Type B pancreatic cell (in vitro differentiated cells): ENCODE results near the gene CCDC69. TPM values are rescaled to one million over a fixed set of nuclear protein-coding genes. Genes with fewer than 3 reads are reported as not detected.

ENCODE experiments used
- DNase-seq: peaks from one replicate; pipeline ENCODE4 v3.0.0; 2021; ENCODE audit warnings: mixed read lengths; ENCODE audit not compliant: unreplicated experiment; ENCODE audit errors: extremely low spot score
- H3K27ac Mint-ChIP-seq: 2 replicates; pipeline ENCODE4 v1.8.0; 2021; ENCODE audit warnings: mild to moderate bottlenecking, mixed read lengths
- H3K27me3 Mint-ChIP-seq: 2 replicates; pipeline ENCODE4 v1.8.0; 2021; ENCODE audit warnings: mixed read lengths
- H3K36me3 Mint-ChIP-seq: 2 replicates; pipeline ENCODE4 v1.8.0; 2021; ENCODE audit warnings: mixed read lengths
- H3K4me1 Mint-ChIP-seq: one replicate; pipeline ENCODE4 v1.8.0; 2021; ENCODE audit warnings: mixed read lengths; ENCODE audit not compliant: unreplicated experiment
- H3K4me3 Mint-ChIP-seq: 2 replicates; pipeline ENCODE4 v1.8.0; 2021; ENCODE audit warnings: mild to moderate bottlenecking, mixed read lengths
- H3K9me3 Mint-ChIP-seq: 2 replicates; pipeline ENCODE4 v1.8.0; 2021; ENCODE audit warnings: mixed read lengths
- CTCF ChIP-seq: fragments of 200-600 bp; sonication (generic); conservative IDR thresholded peaks from 2 replicates; pipeline ENCODE4 v1.5.0; 2021; ENCODE audit warnings: antibody characterized with exemption, mild to moderate bottlenecking
- total RNA-seq: library from RNA; stranded (reverse); gene quantifications from 2 replicates; pipeline ENCODE4 v1.2.1, GENCODE V29; 2021; ENCODE audit warnings: low replicate concordance

The CCDC69 gene
- total RNA-seq, 1 donor from 2014 or later: 11.2 TPM

GRCh38 chr5:151186052-151186451 is 37.8 kb downstream of the CCDC69 start:
- Mint-ChIP-seq H3K9me3 (peaks cover 14% of the 10 kb centered on the region), H3K36me3 (no peaks in the 10 kb centered on the region), H3K4me1 (peaks cover 16% of the 10 kb centered on the region), H3K27me3 (no peaks in the 10 kb centered on the region), H3K4me3 (no peak overlapping the region), H3K27ac (no peak overlapping the region)
- no peak for DNase-seq
- TF ChIP-seq CTCF: no peak

DNA sequence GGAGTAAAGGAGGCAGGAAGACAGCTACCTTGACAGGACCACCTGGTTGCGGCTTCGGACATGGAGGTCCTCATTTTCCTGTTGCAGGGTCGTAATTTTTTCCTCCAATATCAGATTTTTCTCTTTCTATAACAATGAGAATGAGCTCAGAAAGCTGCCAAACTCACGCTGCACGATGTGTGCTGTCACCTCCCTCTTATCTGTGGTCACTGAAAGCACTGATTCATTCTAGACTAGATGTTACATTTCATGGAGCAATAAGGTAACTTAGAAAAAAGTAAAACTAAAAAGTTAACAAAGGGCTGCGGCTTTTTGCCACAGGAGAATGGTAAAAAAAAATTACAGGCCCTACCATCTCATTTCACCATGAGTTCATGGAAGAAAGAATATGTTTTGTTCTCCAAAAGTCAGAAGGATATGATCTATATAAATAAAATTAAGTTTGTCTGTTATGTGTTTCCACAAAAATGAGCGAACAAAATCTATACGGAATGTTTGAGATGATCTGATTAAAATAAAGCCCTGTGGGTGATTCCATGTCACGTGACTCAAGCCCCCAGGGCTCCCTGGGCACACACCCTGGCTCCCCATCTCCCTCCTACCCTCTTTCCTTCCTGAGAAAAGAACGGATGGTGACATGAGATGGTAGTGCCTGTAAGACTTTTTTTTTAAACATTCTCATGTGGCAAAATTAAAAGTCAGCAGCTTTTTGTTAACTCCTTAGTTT is 39.4 kb downstream of the CCDC69 start:
- H3K4me3 Mint-ChIP-seq: no peak overlapping the region
- no peak overlapping the region for H3K27ac Mint-ChIP-seq
- peaks cover 16% of the 10 kb centered on the region for H3K4me1 Mint-ChIP-seq
- no peaks in the 10 kb centered on the region for H3K36me3 Mint-ChIP-seq
- H3K9me3 Mint-ChIP-seq: peaks cover 8% of the 10 kb centered on the region
- H3K27me3 Mint-ChIP-seq: no peaks in the 10 kb centered on the region
- no peak for TF ChIP-seq CTCF
- no peak for DNase-seq

GRCh38 chr5:151183456-151184245 is 40.2 kb downstream of the CCDC69 start:
- TF ChIP-seq CTCF: no peak
- no peaks in the 10 kb centered on the region for H3K9me3 Mint-ChIP-seq
- H3K27ac Mint-ChIP-seq: no peak overlapping the region
- peaks cover 16% of the 10 kb centered on the region for H3K4me1 Mint-ChIP-seq
- H3K36me3 Mint-ChIP-seq: no peaks in the 10 kb centered on the region
- H3K27me3 Mint-ChIP-seq: no peaks in the 10 kb centered on the region
- no peak overlapping the region for H3K4me3 Mint-ChIP-seq
- DNase-seq: no peak

- Mint-ChIP-seq H3K27ac (no peak overlapping the region), H3K4me3 (no peak overlapping the region), H3K4me1 (peaks cover 16% of the 10 kb centered on the region), H3K9me3 (no peaks in the 10 kb centered on the region), H3K27me3 (no peaks in the 10 kb centered on the region), H3K36me3 (no peaks in the 10 kb centered on the region)
- no peak for TF ChIP-seq CTCF
- no peak for DNase-seq
These were observed 40.9 kb downstream of the CCDC69 start for GRCh38 chr5:151182976-151183375.

DNA sequence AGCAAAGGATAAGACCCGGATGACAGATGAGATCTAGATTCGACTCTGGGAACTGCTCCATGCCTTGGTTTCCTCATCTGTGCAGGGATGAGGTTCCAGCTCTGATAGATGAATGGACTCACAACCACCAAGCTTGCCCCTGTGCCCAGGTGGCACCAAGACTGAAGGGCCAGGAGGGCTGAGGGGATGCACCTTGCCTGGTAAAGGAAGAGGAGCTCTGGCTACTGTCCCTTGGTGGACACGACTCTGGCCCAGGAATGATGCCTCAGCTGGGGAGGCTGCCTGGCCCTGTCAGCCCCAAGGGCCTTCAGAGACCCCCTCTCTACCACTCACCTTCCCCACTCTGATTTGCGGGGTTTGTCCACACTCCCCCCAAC is 41.4 kb downstream of the CCDC69 start:
- Mint-ChIP-seq H3K9me3 (no peaks in the 10 kb centered on the region), H3K27me3 (no peaks in the 10 kb centered on the region), H3K27ac (no peak overlapping the region), H3K4me3 (no peak overlapping the region), H3K4me1 (peaks cover 16% of the 10 kb centered on the region), H3K36me3 (no peaks in the 10 kb centered on the region)
- no peak for DNase-seq
- no peak for TF ChIP-seq CTCF
